Endothelial cell of umbilical vein (primary cell): ENCODE data around the gene FAM168B.

Source experiments
- EZH2 ChIP-seq: IDR thresholded peaks from 2 replicates; pipeline ENCODE4 v1.6.1; 2012; ENCODE audit warnings: borderline replicate concordance, low read depth, mild to moderate bottlenecking, moderate library complexity, low read length, inconsistent platforms; ENCODE audit not compliant: severe bottlenecking
- JUN ChIP-seq: IDR thresholded peaks from 2 replicates; pipeline ENCODE4 v1.6.1; 2011; ENCODE audit warnings: borderline replicate concordance, low read depth; ENCODE audit not compliant: insufficient read length, insufficient read depth
- MYC ChIP-seq: IDR thresholded peaks from one replicate; pipeline ENCODE4 v1.6.1; 2011; ENCODE audit warnings: mild to moderate bottlenecking, low read depth, low read length
- POLR2A ChIP-seq: IDR thresholded peaks from 2 replicates; pipeline ENCODE4 v1.6.1; 2012; ENCODE audit warnings: low read depth, mild to moderate bottlenecking, control low read depth, low read length
- POLR2AphosphoS5 ChIP-seq: IDR thresholded peaks from 2 replicates; pipeline ENCODE4 v1.6.1; 2012; ENCODE audit warnings: low read depth, mild to moderate bottlenecking, control low read depth, low read length, moderate library complexity; ENCODE audit not compliant: insufficient read depth
- TF ChIP-seq, protein P1 (sequence below), 2 donors: IDR thresholded peaks; 1 replicate in 1 of 2; 2 replicates in 1 of 2; pipeline ENCODE4 v1.5.1; 2011; ENCODE audit warnings: low read length in 2 of 2, mild to moderate bottlenecking in 2 of 2, moderate library complexity in 2 of 2, control low read depth in 1 of 2, inconsistent platforms in 1 of 2, low read depth in 1 of 2; ENCODE audit not compliant: insufficient read depth in 1 of 2; ENCODE audit errors: extremely low read depth in 1 of 2
- TF ChIP-seq, protein P2 (sequence below): IDR thresholded peaks from 2 replicates; pipeline ENCODE4 v1.6.1; 2011; ENCODE audit not compliant: insufficient read depth, insufficient read length

DNA sequence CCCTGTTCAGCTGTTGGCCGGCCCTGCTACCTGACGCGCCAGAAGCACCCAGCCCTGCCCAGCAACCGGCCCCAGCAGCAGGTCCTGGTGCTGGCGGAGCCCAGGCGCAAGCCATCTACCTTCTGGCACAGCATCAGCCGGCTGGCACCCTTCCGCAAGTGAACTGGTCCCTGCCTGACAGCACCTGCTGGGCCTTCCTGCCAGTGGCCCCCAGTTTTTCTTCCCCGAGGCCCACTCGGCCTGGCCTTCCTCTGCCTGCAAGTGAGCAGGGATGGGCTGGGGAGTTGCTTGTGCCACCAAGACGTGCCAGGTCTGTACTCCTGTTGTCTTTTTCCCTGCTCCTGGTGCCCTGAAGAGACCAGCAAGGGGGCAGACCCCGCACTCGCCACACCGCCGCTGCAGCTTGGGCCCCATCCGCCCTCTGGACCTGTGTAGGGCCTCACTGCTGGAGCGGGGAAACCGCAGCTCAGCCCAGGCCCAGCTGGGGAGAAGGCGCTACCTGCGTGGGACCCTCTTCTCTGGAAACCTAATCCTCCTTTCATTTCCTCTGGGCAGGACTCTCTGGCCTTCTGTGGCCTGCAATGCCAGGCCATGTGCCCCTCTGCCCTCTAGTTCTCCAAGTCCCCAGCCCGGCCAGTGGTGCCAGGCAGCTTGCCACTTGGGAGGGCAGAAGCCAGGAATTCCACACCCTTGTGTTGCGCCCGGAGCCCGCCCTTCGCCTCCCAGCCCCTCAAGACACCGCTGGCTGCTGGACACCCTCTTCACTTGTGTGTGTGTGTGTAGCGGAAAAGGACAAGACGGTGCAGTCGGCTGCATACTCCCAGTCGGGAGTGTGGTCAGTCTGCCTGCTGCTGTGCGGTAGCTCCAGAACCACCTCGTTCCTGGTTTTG, 47.0 kb downstream of the FAM168B start:
- TF ChIP-seq, protein P1, sequence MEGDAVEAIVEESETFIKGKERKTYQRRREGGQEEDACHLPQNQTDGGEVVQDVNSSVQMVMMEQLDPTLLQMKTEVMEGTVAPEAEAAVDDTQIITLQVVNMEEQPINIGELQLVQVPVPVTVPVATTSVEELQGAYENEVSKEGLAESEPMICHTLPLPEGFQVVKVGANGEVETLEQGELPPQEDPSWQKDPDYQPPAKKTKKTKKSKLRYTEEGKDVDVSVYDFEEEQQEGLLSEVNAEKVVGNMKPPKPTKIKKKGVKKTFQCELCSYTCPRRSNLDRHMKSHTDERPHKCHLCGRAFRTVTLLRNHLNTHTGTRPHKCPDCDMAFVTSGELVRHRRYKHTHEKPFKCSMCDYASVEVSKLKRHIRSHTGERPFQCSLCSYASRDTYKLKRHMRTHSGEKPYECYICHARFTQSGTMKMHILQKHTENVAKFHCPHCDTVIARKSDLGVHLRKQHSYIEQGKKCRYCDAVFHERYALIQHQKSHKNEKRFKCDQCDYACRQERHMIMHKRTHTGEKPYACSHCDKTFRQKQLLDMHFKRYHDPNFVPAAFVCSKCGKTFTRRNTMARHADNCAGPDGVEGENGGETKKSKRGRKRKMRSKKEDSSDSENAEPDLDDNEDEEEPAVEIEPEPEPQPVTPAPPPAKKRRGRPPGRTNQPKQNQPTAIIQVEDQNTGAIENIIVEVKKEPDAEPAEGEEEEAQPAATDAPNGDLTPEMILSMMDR (IDR thresholded peaks at IDR 0.05; ENCODE audit: extremely low read depth in 1 of 2, insufficient read depth in 1 of 2, low read depth in 1 of 2, low read length in 2 of 2): no peak
- TF ChIP-seq MYC (no peak), POLR2AphosphoS5 (no peak), POLR2A (no peak), JUN (no peak), EZH2 (no peak)
- TF ChIP-seq, protein P2, sequence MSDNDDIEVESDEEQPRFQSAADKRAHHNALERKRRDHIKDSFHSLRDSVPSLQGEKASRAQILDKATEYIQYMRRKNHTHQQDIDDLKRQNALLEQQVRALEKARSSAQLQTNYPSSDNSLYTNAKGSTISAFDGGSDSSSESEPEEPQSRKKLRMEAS: no peak
